ENCODE data around the gene NFE2L3.

- no peak for TF ChIP-seq EZH2phosphoT487 (IDR thresholded peaks at IDR 0.05; ENCODE audit: borderline replicate concordance)
- no peak for TF ChIP-seq CTCF (conservative IDR thresholded peaks at IDR 0.05; ENCODE audit: low read length)
Measured at GRCh38 chr7:26147030-26147429, 5.0 kb upstream of the NFE2L3 start.
